GM12801 (cell line): ENCODE results near the gene GALNT18.

Source experiments
- TF ChIP-seq, protein P1 (sequence below): IDR thresholded peaks from one replicate; pipeline ENCODE4 v1.5.1; 2011; ENCODE audit warnings: control low read depth; ENCODE audit not compliant: insufficient read length; ENCODE audit errors: extremely low read depth

GALNT18 gene

DNA sequence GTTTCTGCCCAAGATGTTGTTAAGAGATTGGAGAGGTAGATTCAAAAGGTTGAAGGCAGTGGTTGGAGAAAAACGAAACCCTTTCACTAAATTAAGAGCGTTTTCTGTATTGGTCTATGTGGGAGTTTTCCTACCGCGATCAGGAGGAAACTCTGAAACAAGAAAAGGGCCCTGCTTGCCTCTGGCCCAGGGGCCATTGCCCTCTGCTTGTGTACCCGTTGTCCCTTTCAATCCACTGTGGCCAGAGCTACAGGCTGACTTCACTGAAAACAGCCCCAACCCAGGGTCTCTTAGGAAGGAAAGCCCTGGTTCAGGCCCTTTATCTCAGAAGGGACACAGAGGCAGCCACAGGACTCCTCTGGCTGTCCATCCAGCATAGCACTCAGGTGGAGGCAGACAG is 367.8 kb downstream of the GALNT18 start:
- TF ChIP-seq, protein P1, sequence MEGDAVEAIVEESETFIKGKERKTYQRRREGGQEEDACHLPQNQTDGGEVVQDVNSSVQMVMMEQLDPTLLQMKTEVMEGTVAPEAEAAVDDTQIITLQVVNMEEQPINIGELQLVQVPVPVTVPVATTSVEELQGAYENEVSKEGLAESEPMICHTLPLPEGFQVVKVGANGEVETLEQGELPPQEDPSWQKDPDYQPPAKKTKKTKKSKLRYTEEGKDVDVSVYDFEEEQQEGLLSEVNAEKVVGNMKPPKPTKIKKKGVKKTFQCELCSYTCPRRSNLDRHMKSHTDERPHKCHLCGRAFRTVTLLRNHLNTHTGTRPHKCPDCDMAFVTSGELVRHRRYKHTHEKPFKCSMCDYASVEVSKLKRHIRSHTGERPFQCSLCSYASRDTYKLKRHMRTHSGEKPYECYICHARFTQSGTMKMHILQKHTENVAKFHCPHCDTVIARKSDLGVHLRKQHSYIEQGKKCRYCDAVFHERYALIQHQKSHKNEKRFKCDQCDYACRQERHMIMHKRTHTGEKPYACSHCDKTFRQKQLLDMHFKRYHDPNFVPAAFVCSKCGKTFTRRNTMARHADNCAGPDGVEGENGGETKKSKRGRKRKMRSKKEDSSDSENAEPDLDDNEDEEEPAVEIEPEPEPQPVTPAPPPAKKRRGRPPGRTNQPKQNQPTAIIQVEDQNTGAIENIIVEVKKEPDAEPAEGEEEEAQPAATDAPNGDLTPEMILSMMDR = no peak

DNA sequence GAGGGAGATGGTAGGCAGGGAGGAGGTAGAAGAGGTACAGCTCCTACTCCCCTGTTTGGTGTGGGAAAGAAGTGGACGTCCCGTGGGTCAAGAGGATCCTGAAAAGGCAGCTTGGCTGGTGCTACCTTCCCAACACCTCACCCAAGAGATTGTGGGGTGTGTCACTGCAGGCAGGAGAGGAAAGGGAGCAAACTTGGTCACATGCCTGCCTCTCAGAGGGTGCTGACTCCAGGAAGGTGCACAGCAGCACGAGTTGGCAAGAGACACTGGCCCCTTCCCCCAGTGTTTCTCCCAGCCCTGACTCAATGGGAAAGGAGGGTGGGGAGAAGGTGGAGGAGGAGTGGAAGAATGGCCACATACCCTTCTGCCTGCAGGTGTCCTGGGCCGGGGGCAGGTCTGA is 368.3 kb downstream of the GALNT18 start:
- TF ChIP-seq, protein P1 = no peak

DNA sequence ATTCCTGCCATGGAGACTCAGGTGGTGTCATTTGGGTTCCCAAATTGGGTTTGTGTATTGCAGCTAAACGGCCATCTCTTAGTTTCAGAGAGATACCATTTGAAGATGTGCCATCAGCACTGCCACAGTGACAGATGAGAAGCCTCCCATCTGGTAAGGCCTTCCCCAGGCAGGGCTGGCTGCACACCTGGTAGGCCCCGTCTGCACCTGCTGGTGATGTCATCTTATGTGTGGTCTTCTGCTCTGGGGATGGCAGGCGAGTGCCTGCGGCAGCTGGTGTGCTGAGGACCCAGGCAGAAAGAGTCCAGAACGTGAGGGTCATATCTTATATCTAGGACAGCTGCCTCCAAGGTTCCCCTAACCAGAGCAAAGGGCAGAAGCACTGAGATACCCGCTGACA is 369.4 kb downstream of the GALNT18 start:
- TF ChIP-seq, protein P1 = no peak

DNA sequence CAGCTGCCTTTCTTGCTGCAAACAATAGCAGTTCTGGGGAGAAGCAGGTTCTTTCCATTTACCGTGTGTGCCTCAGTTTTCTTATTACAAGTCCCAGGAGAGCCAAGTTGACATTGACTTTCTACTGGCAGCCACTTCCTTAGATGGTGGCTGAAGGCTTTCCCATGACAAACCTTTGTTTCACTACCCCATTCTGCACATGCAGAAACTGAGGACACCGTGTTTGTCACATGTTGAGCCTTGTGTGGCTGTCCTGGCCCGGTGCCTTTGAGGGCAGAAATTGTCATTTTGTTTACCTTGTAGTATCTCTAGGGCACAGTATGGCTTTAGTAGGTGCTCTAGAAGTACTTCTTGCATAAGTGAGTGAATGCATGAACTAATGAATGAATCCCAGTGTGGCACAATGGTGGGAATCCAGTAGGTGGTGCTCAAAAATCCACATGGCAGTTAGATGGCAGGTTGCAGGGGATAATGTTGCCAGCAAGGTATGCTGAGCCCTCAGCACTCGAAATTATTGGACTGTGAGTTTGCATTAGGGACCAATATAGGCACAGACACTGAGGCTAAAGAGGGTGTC is 370.3 kb downstream of the GALNT18 start:
- TF ChIP-seq, protein P1 = no peak

DNA sequence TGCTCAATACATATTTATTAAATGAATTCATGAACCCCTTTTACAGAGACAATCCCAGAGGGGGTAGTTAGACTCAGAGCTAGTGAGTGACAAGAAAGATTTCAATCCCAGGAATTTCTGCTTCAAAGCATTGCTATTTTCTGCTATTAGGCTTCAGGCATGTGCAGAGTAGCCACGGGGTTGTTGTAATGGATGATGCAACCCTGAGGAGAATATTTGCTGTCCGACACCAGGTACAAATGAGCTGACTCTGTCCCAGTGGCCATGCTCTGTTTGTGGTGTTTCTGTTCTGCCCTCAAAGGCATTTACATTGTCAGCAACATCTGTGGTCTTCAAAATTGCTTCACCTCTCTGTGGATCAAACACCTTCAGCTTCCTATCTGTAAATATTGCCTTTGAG is 371.3 kb downstream of the GALNT18 start:
- TF ChIP-seq, protein P1 = no peak

DNA sequence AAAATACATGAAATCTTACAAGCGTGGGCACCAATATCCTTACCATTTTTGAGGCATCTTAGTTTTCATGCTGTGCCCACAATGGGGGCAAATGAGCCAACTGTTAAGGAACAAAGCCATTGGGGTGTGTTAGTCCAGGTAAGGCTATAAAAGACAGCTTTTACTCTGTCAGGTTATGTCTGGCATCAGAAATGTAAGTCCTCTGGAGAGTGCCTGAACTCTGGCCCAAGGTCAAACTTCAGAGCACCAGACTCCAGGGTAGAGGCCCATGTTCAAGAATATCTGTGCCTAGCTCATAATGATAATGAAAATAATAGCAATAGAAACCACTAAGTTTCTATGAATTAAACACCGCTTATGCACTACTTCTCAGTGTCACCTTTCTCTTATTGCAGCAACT is 374.2 kb downstream of the GALNT18 start:
- TF ChIP-seq, protein P1 = no peak

DNA sequence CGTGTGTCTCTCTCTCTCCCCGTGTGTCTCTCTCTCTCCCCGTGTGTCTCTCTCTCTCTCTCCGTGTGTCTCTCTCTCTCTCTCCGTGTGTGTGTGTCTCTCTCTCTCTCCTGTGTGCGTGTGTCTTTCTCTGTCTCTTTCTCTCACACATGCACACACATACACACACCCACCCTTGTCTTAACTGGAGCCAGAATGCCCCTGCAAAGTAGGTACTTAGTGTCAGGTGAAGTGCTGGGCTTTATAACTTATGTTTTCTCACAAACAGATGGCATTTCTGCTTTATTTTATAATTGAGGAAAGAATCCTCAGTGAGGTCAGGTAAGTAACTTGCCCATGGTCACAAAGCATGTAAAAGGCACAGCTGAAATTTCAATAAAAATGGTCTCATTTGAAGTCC is 374.7 kb downstream of the GALNT18 start:
- TF ChIP-seq, protein P1 = no peak

DNA sequence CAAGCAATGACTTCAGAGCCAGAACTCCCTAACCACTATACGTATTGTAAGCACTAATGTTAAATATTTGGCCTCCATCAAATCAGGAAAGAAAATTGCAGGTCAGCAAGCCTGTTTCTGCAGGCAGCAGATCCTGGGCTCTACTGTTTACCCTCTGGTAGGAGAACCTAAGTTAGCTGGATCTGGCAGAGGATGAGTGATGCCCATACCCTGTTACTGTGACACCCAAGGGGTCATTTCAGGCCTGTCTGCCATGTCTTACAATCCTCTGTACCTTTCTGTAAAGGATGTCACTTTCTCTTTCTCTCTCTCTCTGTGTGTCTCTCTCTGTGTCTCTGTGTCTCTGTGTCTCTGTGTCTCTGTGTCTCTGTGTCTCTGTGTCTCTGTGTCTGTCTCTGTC is 375.6 kb downstream of the GALNT18 start:
- TF ChIP-seq, protein P1 = no peak
